ENCODE measurements around the gene SH2D5.

The SH2D5 gene

DNA sequence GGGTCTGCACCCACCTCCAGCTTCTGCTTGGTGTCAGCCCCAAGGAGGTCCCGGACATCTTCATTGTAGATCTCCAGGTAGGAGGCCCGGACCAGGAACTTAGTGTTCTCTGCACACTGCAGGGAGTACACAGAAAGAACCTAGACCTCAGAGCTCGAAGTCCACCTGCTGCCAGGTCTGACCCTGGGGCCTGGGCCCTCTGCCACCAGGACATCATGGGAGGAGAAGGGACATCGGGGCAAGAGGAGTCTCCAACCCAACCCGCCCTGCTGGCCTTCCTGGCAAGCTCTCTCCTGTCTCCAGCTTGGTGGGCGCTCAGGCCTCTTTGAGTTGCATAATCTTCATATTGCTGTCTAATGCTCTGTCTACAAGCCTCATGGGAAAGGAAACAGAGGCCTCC is 19.1 kb downstream of the SH2D5 start:
- TF ChIP-seq ZNF837 (tag by site-specific recombination; IDR thresholded peaks at IDR 0.05) = no peak
- no peak for TF ChIP-seq ZFP3 (tag by site-specific recombination; IDR thresholded peaks at IDR 0.05; ENCODE audit: low read depth)
- no peak for TF ChIP-seq GLIS1 (tag by site-specific recombination; IDR thresholded peaks at IDR 0.05)
- no peak for TF ChIP-seq ZNF747 (tag by site-specific recombination; IDR thresholded peaks at IDR 0.05)
- TF ChIP-seq ZNF23 (tag by site-specific recombination; IDR thresholded peaks at IDR 0.05; ENCODE audit: borderline replicate concordance) = no peak
- no peak for TF ChIP-seq ZNF2 (tag by site-specific recombination; IDR thresholded peaks at IDR 0.05)
- TF ChIP-seq, protein P1, sequence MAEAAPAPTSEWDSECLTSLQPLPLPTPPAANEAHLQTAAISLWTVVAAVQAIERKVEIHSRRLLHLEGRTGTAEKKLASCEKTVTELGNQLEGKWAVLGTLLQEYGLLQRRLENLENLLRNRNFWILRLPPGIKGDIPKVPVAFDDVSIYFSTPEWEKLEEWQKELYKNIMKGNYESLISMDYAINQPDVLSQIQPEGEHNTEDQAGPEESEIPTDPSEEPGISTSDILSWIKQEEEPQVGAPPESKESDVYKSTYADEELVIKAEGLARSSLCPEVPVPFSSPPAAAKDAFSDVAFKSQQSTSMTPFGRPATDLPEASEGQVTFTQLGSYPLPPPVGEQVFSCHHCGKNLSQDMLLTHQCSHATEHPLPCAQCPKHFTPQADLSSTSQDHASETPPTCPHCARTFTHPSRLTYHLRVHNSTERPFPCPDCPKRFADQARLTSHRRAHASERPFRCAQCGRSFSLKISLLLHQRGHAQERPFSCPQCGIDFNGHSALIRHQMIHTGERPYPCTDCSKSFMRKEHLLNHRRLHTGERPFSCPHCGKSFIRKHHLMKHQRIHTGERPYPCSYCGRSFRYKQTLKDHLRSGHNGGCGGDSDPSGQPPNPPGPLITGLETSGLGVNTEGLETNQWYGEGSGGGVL (tag by site-specific recombination; IDR thresholded peaks at IDR 0.05) = no peak
- TF ChIP-seq, protein P2, sequence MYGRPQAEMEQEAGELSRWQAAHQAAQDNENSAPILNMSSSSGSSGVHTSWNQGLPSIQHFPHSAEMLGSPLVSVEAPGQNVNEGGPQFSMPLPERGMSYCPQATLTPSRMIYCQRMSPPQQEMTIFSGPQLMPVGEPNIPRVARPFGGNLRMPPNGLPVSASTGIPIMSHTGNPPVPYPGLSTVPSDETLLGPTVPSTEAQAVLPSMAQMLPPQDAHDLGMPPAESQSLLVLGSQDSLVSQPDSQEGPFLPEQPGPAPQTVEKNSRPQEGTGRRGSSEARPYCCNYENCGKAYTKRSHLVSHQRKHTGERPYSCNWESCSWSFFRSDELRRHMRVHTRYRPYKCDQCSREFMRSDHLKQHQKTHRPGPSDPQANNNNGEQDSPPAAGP (tag by site-specific recombination; IDR thresholded peaks at IDR 0.05) = no peak
- TF ChIP-seq ZSCAN16 (tag by site-specific recombination; IDR thresholded peaks at IDR 0.05) = no peak
- no peak for TF ChIP-seq ZNF791 (tag by site-specific recombination; IDR thresholded peaks at IDR 0.05)
- TF ChIP-seq ZNF184 (tag by site-specific recombination; IDR thresholded peaks at IDR 0.05) = no peak
- no peak for TF ChIP-seq ZNF416 (tag by site-specific recombination; IDR thresholded peaks at IDR 0.05)
- no peak for TF ChIP-seq ZNF174 (tag by site-specific recombination; IDR thresholded peaks at IDR 0.05)
- TF ChIP-seq ZNF843 (tag by site-specific recombination; IDR thresholded peaks at IDR 0.05) = no peak
- TF ChIP-seq, protein P3, sequence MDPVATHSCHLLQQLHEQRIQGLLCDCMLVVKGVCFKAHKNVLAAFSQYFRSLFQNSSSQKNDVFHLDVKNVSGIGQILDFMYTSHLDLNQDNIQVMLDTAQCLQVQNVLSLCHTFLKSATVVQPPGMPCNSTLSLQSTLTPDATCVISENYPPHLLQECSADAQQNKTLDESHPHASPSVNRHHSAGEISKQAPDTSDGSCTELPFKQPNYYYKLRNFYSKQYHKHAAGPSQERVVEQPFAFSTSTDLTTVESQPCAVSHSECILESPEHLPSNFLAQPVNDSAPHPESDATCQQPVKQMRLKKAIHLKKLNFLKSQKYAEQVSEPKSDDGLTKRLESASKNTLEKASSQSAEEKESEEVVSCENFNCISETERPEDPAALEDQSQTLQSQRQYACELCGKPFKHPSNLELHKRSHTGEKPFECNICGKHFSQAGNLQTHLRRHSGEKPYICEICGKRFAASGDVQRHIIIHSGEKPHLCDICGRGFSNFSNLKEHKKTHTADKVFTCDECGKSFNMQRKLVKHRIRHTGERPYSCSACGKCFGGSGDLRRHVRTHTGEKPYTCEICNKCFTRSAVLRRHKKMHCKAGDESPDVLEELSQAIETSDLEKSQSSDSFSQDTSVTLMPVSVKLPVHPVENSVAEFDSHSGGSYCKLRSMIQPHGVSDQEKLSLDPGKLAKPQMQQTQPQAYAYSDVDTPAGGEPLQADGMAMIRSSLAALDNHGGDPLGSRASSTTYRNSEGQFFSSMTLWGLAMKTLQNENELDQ (tag by site-specific recombination; IDR thresholded peaks at IDR 0.05; ENCODE audit: low read depth) = no peak
- TF ChIP-seq SALL2 (tag by site-specific recombination; IDR thresholded peaks at IDR 0.05; ENCODE audit: borderline replicate concordance) = no peak
- ChIA-PET CTCF (interaction anchor here (1.1 to 3.4 kb wide), 2 partner anchors 14 to 16 kb away, joined by 3 to 16 read pairs; no protein-coding TSS in a partner anchor), POLR2A (no interaction called here)
- Histone ChIP-seq H3K27ac (ENCODE audit: extremely low read depth, low read depth, low read length) (no peak overlapping the region), H3K4me1 (ENCODE audit: control insufficient read depth, insufficient read depth, low read length) (no peaks in the 10 kb centered on the region), H3K4me3 (ENCODE audit: low read depth, low read length) (no peak overlapping the region), H3K36me3 (ENCODE audit: control insufficient read depth in 2 of 2, insufficient read depth in 1 of 2, low read length in 2 of 2) (peaks cover 0 to 4% of the 10 kb centered on the region in 2 experiments; a peak in 1 of 3 replicates), H3K9me3 (ENCODE audit: control insufficient read depth, insufficient read depth, low read depth, low read length) (no peaks in the 10 kb centered on the region)

DNA sequence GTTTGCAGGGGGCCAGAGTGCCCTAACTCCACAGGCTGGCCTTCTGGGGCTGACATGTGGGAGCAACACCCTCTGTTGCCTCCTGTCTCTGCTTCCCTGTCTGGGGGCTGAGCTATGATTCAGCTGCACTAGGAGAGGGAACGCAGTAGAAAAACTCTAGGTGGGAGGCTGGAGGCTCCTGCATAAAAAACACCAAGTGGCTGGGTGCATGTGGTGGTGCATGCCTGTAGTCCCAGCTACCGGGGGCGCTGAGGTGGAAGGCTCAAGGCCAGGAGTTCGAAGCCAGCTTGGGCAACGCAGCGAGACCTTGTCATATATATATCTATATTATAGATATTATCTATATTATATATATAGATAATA is 20.3 kb downstream of the SH2D5 start:
- Histone ChIP-seq H3K9me3 (ENCODE audit: control insufficient read depth, insufficient read depth, low read depth, low read length) (no peaks in the 10 kb centered on the region), H3K27ac (ENCODE audit: extremely low read depth, low read depth, low read length) (no peak overlapping the region), H3K4me3 (ENCODE audit: low read depth, low read length) (no peak overlapping the region), H3K4me1 (ENCODE audit: control insufficient read depth, insufficient read depth, low read length) (no peaks in the 10 kb centered on the region), H3K36me3 (ENCODE audit: control insufficient read depth in 2 of 2, insufficient read depth in 1 of 2, low read length in 2 of 2) (peaks cover 0 to 4% of the 10 kb centered on the region in 2 experiments; a peak in 1 of 3 replicates)
- ChIA-PET POLR2A (no interaction called here), CTCF (interaction anchor here (0.6 to 3.4 kb wide), 3 partner anchors 15 to 965 kb away, joined by 3 to 16 read pairs (median 4); no protein-coding TSS in a partner anchor)
- TF ChIP-seq ZNF416 (tag by site-specific recombination; IDR thresholded peaks at IDR 0.05) (no peak), MZF1 (tag by site-specific recombination; IDR thresholded peaks at IDR 0.05; ENCODE audit: borderline replicate concordance) (no peak), ZNF239 (tag by site-specific recombination; IDR thresholded peaks at IDR 0.05) (no peak), ZNF24 (tag by site-specific recombination; IDR thresholded peaks at IDR 0.05) (no peak), ZNF302 (tag by site-specific recombination; IDR thresholded peaks at IDR 0.05; ENCODE audit: low read depth) (no peak), ZBTB1 (tag by site-specific recombination; IDR thresholded peaks at IDR 0.05) (no peak), WT1 (tag by site-specific recombination; IDR thresholded peaks at IDR 0.05) (no peak)
